ENCODE measurements around the gene HS3ST3A1.
"Not testable (repeated sequence)": the region's sequence is repeated elsewhere in the genome, so short reads cannot be mapped to it uniquely, and the experiment has no call there.

HS3ST3A1 gene

DNA sequence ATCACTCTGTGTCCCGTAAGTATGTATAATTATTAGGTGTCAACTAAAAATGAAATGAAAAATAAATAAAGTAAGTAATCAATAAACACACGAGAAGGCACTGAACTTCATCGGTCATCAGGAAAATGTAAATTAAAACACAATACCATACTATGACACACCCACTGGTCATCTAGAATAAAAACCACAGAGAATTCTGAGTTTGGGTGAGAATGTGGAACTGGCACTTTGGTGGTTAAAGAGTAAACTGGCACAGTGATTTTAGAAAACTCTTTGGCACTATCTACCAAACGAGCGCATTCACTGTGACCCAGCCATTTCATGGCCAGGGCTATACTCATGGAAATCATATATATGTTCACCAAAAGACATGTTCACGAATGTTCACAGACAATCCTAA is 98.2 kb downstream of the HS3ST3A1 start:
- Histone ChIP-seq H2AFZ (no peak overlapping the region), H3K79me2 (no peaks in the 10 kb centered on the region), H3K4me2 (ENCODE audit: low read length) (no peak overlapping the region), H3K9me3 (ENCODE audit: control insufficient read depth, low read length) (no peaks in the 10 kb centered on the region), H3K27me3 (ENCODE audit: control insufficient read depth, insufficient read depth, low read length) (no peaks in the 10 kb centered on the region), H3K4me1 (no peaks in the 10 kb centered on the region), H3K27ac (no peak overlapping the region), H3K9ac (no peak overlapping the region), H3K36me3 (ENCODE audit: control insufficient read depth, insufficient read depth, low read length) (no peaks in the 10 kb centered on the region), H3K4me3 (ENCODE audit: low read depth, low read length) (no peak overlapping the region)
- TF ChIP-seq, protein P1, sequence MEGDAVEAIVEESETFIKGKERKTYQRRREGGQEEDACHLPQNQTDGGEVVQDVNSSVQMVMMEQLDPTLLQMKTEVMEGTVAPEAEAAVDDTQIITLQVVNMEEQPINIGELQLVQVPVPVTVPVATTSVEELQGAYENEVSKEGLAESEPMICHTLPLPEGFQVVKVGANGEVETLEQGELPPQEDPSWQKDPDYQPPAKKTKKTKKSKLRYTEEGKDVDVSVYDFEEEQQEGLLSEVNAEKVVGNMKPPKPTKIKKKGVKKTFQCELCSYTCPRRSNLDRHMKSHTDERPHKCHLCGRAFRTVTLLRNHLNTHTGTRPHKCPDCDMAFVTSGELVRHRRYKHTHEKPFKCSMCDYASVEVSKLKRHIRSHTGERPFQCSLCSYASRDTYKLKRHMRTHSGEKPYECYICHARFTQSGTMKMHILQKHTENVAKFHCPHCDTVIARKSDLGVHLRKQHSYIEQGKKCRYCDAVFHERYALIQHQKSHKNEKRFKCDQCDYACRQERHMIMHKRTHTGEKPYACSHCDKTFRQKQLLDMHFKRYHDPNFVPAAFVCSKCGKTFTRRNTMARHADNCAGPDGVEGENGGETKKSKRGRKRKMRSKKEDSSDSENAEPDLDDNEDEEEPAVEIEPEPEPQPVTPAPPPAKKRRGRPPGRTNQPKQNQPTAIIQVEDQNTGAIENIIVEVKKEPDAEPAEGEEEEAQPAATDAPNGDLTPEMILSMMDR (IDR thresholded peaks at IDR 0.05) = no peak

DNA sequence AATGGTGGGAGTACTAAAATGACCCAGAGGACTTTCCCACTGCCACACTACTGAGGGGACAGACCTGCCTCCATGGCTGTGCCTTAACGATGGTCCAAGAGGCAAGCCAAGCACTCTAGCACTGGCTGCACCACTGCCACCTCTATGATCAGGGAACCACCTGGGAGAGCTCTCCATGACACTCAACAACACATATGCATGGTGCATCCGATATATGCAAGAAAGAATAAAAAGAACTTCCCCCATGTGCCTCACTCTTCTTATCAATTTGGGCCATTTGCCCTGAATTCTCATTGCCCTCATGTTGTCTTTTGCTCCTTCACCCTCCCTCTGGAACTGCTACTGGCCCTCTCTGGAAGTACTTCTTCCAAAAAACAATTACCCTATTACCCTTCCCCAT is 99.5 kb downstream of the HS3ST3A1 start:
- Histone ChIP-seq H2AFZ (no peak overlapping the region), H3K79me2 (no peaks in the 10 kb centered on the region), H3K27ac (no peak overlapping the region), H3K4me3 (ENCODE audit: low read depth, low read length) (no peak overlapping the region), H3K9me3 (ENCODE audit: control insufficient read depth, low read length) (no peaks in the 10 kb centered on the region), H3K9ac (no peak overlapping the region), H3K27me3 (ENCODE audit: control insufficient read depth, insufficient read depth, low read length) (no peaks in the 10 kb centered on the region), H3K4me2 (ENCODE audit: low read length) (no peak overlapping the region), H3K36me3 (ENCODE audit: control insufficient read depth, insufficient read depth, low read length) (no peaks in the 10 kb centered on the region), H3K4me1 (no peaks in the 10 kb centered on the region)
- TF ChIP-seq, protein P1 (IDR thresholded peaks at IDR 0.05) = no peak

DNA sequence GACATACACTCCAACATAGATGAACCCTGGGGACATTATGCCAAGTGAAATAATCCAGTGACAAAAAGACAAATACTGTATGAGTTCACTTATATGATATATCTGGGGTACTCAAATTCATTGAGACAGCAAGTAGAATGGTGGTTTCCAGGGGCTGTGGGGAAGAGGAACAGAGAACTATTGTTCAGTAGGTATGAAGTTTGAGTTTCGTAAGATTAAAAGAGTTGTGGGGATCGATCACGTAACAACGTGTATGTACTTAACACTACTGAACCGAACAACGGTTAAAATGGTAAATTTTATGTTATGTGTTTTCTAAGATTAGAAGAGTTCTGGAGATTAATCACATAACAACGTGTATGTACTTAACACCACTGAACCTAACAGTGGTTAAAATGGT is 100.8 kb downstream of the HS3ST3A1 start:
- no peak overlapping the region for H3K4me2 ChIP-seq (ENCODE audit: low read length)
- no peaks in the 10 kb centered on the region for H3K4me1 ChIP-seq
- H3K36me3 ChIP-seq (ENCODE audit: control insufficient read depth, insufficient read depth, low read length) = no peaks in the 10 kb centered on the region
- no peak overlapping the region for H3K27ac ChIP-seq
- H2AFZ ChIP-seq = no peak overlapping the region
- TF ChIP-seq, protein P1 (IDR thresholded peaks at IDR 0.05) = no peak
- H3K4me3 ChIP-seq (ENCODE audit: low read depth, low read length) = no peak overlapping the region
- H3K9me3 ChIP-seq (ENCODE audit: control insufficient read depth, low read length) = no peaks in the 10 kb centered on the region
- no peaks in the 10 kb centered on the region for H3K79me2 ChIP-seq
- H3K27me3 ChIP-seq (ENCODE audit: control insufficient read depth, insufficient read depth, low read length) = no peaks in the 10 kb centered on the region
- H3K9ac ChIP-seq = no peak overlapping the region

DNA sequence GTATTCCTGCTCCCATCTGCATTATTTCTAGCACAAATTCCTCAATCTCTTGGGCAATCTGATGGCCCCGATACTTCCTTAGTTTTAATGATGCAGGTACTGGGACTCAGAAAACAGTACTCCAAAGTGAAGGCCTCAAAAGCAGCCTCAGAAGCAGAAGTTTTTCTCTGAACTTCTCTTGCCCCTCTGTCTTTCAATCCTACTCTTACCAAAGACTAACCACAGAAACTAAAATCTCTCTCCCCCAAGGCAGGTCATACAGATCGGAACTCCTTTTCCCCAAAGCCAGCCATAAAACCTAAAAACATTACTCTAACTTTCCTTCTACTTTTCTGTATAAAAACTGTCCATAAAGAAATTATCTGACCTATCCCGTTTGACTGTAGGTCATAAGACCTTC is 103.5 kb downstream of the HS3ST3A1 start:
- Histone ChIP-seq H3K27ac (no peak overlapping the region), H3K4me1 (no peaks in the 10 kb centered on the region), H3K79me2 (no peaks in the 10 kb centered on the region), H3K36me3 (ENCODE audit: control insufficient read depth, insufficient read depth, low read length) (no peaks in the 10 kb centered on the region), H3K4me2 (ENCODE audit: low read length) (no peak overlapping the region), H2AFZ (no peak overlapping the region), H3K27me3 (ENCODE audit: control insufficient read depth, insufficient read depth, low read length) (no peaks in the 10 kb centered on the region), H3K9me3 (ENCODE audit: control insufficient read depth, low read length) (no peaks in the 10 kb centered on the region), H3K9ac (no peak overlapping the region), H3K4me3 (ENCODE audit: low read depth, low read length) (no peak overlapping the region)
- TF ChIP-seq, protein P1 (IDR thresholded peaks at IDR 0.05) = no peak

DNA sequence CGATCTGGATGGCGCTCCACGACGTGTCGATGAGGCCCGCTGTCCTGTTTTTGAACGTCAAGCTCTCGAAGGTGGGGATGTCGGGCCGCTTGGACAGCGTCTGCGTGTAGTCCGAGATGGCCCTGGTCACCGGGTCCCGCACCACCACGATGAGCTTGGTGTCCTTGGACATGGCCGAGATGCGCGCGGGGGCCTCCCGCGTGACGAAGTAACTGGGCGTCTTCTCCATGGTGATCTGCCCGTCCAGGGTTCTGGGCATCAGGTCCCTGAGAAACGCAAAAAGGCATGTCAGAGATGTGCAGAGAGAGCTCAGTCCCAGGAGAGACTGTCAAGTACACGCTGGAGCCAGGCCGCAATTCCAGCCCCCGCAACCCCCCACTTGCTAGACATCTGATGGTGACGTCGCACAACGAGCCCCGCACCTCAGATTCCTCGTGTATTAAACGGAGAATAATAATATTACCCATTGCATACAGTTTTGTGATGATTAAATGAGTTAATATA is 105.1 kb downstream of the HS3ST3A1 start:
- not testable (repeated sequence) for H3K36me3 ChIP-seq (ENCODE audit: control insufficient read depth, insufficient read depth, low read length); H3K9ac ChIP-seq; H3K9me3 ChIP-seq (ENCODE audit: control insufficient read depth, low read length); H3K4me3 ChIP-seq (ENCODE audit: low read depth, low read length); H3K27me3 ChIP-seq (ENCODE audit: control insufficient read depth, insufficient read depth, low read length); H3K4me2 ChIP-seq (ENCODE audit: low read length); H3K79me2 ChIP-seq; H3K4me1 ChIP-seq; H3K27ac ChIP-seq; H2AFZ ChIP-seq
